Activated CD8-positive, alpha-beta memory T cell treated with anti-CD3 and anti-CD28 coated beads for 4 hours (primary cell): ENCODE data around the gene STOML1.

Experiments
- DNase-seq, 2 donors: peaks; one replicate each; pipeline ENCODE4 v3.0.0-alpha.2; 2020; ENCODE audit warnings: low read depth in 2 of 2

STOML1 gene

DNA sequence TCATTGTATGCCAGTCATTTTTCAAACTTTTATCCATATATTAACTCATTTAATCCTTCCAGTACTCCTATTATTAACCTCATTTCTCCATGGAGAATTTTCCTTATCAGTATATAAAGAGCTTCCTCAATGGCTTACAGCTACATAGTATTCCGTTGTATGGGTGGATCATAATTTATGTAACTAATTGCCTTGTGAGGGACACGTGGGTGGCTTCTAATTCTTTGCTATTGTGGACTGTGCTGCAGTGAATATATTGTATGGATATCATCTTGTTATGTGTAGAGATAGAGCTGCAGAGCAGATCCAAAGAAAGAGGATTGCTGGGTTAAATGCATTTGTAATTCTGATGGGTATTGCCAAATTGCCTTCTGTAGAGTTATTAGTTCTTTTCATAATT, 27.6 kb upstream of the STOML1 start:
- no peak for DNase-seq

DNA sequence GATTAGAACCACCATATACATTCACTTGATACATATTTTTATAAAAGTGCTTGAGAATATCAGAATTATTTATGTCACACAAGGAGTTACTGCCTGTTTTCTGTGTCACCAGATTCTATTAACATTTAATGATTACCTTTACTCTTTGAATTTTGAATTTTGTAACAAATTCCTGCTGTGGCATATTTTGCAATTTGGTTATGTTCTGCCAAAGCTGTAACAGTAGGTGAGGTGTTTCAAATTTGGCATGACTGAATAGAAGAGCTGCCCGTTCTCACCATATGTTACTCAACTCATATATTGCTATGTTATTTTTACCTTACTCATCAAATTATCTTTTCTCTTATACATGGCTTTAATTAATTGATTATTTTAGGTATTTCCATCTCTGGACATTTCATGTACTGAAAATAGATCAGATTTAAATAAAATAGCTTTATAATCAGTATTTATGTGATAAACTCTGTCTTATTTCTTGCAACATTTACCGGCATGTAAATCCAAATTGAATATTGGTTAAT, 21.3 kb upstream of the STOML1 start:
- DNase-seq: no peak

DNA sequence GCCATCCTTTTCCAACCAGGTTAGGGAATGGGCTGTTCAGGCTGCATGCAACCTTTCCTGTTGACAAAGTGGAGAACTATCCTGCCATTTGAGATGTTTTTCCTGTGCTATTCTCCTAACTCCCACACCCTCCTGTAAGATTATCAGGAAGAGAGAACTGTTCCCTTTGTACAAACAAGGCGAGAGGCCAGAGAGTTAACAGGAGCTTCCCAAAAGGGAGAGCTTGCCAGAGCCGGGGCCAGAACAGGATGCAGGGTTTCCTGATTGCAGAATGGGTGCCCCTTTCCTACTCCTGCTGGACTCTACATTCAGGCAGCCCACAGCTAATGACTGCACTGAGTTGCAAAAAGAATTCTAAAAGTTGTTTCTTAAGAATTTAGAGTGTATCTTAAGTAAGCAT, 19.5 kb upstream of the STOML1 start:
- no peak for DNase-seq

DNA sequence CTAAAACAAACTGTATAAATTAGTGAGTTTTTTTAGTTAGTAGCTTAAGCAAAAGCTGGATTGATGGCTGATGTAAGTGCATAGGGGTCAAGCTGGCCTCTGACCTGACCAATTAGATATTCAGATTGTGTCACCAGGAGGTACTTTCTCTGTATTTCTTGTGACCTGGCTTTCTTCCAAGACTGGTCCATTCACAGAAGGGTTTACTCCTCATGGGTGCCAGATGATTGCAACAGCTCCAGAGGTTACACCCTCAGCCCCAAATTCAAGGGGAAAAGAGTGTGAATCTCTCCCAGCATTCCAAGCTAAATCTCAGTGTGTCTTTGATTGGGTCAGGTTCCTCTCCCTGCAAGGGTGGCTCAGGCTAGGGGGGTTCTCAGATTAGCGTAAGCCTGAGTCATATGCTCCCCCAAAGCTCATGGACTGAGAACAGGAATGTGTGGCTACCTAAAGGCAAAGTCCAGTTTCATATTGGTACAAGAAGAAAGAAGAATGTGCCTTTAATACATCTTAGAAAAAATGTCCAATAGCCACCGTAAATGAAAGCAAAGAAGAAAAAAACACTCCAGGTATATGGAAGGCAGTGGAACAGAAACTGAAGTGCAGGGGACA, 18.9 kb upstream of the STOML1 start:
- no peak for DNase-seq

DNA sequence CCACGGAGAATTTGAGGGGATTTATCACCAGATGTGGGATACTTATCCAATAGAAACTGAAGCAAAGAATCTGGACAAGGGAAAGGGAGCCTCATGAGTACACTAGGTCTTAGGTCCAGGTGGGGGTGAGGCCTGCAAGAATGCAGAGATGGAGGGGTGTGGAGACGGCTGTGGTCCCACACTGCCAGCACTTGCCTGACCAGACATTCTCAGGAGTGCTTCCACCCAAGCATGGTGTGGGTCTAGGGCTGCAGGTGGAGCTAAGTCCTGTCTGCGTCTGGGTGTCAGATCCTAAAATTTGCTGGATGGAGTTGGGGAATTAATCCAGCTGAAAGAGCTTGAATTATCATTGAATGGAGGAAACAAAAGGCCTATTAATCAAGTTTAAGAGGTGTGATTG, 16.8 kb upstream of the STOML1 start:
- no peak for DNase-seq

DNA sequence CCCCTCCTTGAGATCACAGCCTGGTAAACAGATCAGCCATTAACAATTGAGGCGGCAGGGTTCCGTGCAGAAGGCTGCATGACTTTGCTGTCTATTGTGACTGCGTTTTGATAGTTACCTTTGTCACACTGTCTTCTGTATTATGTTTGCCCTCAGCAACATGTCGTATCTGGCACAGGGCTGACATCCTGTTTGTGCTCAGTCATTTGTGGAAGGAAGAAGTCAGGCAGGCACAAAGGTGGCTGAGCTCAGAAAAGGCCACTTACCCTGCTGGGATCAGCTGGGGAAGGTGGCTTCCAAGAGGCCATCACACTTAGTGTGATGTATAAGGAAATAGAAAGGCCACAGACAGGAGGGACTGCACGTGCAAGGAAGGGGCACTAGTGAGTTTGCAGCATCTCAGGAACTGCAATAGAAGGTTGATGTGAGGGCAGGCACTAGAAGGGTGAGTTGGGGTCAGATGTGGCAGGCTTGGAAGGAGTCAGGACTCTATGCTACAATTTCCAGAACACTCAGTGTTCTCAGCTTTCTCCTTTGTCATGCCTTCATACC, 15.8 kb upstream of the STOML1 start:
- DNase-seq: no peak

DNA sequence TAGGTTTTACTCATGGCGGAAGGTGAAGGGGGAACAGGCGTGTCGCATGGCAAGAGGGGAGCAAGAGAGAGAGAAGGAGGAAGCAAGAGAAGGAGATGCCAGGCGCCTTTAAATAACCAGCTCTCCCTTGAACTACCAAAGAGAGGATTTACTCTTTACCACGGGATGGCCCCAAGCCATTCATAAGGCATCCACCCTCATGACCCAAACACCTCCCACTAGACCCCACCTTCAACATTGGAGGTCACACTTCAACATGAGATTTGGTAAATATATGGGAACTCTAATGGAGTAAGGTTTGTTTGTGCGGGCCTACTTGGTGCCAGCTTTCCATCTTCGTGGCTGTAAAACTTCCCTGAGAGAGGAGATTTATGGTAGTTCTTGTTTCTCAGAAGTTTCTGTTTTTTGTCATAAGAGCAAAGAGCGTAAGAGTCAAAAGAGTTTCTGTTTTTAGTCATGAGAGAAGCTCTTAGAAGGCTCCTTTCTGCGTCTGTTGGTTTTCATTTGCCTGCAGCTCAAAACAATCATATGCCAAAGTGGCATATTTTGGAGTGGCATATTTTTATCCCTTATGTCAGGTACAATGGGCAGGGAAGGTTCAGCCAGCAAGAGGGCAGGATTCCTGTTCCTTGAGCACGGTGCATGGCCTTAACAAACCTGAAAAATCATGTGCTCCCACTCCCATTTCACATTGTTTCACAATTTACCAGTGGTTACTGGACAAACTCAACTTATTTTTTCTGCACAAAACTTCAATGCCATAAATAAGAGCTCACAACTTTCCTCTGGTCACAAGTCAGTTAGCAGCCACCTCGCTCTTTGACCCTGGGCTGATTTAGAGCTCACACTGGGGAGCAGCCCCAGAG, 14.9 kb upstream of the STOML1 start:
- no peak for DNase-seq

DNA sequence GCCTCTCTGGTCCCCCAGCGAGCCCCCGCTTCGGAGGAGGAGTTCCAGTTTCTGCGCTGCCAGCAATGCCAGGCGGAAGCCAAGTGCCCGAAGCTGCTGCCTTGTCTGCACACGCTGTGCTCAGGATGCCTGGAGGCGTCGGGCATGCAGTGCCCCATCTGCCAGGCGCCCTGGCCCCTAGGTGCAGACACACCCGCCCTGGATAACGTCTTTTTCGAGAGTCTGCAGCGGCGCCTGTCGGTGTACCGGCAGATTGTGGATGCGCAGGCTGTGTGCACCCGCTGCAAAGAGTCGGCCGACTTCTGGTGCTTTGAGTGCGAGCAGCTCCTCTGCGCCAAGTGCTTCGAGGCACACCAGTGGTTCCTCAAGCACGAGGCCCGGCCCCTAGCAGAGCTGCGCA, 5.9 kb upstream of the STOML1 start:
- no peak for DNase-seq

DNA sequence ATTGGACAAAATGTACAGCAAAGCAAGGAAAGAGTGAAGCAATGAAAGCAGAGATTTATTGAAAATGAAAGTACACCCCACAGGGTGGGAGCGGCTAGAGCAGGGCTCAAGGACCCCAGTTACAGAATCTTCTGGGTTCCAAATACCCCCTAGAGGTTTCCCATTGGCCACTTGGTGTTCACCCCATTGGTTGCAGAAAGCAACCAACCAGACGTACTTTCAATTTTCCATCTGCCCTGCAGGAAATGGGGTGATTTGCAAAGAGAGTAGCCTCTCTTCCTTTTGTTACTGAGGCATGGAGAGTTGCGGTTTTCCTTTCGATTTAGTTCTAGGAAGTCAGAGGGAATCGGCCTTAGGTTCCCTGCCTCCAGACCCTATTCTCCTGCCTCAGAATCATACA, 4.8 kb upstream of the STOML1 start:
- DNase-seq: no peak

DNA sequence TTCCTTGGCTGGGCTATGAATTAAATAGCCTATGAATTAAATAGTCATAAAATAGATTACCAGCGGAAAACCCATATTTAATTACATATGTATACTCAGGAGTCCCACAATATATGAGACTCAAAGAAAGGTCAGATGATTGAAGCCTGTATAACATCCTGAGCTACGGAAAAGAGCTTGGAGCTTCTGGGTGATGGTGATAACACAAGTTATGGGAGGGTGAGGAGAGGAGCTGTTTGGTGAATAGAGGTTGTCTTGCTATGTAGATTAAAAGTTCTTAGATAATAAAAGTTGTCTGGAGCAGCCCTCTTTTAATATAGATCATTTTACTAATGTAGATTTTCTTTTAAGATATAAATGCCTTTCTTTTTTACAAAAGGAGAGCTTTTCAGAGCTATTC, 4.2 kb upstream of the STOML1 start:
- no peak for DNase-seq

DNA sequence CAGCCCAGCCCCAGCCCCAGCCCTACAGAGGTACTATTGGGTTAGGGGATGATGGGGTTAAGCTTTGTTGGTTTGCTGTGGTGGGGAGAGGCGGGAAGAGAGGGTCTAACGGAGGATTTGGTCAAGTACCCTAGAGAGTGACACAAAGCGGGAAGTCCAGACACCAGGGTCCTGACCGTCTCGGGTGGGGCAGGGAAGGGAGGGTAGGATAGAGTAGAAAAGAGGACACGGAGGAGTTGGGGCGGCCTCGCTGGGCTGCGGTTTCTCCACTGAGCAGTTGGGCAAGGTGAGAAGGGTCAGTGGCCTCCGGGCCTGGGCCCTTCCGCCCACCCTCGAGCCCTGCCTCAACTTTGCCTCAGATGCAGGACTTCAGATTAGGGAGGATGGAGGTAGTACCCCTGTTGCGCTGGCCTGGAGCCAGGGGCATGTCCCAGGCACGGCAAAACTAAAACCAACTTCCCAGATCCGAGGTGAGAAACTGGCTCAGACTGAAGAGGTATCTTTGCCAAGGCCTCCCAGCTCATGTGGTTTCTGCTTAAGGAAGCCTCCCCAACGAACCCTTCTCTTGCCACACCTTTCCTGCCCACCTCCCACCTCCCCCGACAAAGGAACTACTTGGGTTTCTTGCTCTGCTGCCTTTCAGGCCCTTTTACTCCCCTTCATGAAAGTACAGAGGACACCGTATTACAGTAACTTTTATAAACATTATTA, 3.0 kb upstream of the STOML1 start:
- DNase-seq: no peak

DNA sequence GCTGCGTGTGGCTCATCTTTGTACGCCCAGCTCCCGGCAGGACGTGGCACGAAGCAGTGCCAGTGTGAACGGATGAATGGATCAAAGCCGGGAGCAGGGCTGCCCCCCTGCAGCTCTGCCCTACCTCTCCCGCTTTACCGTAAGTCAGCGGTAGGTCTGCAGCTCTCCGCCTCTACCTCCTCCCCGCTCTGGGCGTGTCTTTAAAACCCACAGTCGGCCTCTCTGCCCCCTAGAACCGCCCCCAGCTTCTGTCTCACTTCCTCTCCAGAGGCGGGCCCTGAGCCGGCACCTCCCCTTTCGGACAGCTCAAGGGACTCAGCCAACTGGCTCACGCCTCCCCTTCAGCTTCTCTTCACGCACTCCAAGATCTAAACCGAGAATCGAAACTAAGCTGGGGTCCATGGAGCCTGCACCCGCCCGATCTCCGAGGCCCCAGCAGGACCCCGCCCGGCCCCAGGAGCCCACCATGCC, 2.4 kb upstream of the STOML1 start, which contains the start of gene PML:
PML (plus strand) TSS at position 304 of the 471 bp plus-strand sequence; CDS start at position 401, 97 bp downstream.
- peak; percentile 85 to 90 for DNase-seq

DNA sequence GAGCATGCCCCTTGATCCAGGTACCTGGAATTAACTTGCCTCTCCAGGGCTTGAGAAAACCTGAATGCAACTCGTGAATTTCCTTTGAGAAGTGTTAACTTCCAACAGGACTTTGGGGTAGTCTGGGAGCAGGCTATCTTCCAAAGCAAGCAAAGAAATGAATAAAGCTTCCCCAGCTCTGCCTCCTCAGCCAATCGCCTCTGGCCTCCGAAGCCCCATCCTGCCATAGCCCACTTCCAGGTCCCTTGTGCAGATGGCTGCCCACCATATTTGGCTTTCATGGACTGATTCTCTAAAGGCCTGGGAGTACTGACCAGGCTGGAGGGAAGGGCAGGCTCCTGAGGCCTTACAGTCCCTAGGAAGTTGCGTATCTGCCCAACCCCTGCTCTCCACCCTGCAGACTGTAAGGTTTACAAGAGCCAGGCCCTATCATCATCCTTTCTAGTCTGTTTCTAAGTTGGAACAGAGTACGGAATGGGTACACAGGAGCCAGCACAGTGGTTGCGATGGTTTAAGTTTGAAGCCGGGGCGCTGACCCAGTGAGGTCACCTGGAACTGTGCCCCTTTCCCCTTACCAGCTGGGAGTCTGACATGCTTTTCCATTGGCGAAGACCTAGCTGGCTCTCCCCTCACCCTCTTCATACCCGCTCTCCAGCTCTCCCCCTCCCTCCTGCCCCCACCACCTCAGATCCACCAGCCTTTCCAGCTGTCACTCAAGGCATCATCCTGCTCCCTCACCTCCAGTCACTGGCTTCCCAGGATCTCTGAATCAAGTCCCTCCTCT, 1.3 kb upstream of the STOML1 start:
- no peak for DNase-seq

DNA sequence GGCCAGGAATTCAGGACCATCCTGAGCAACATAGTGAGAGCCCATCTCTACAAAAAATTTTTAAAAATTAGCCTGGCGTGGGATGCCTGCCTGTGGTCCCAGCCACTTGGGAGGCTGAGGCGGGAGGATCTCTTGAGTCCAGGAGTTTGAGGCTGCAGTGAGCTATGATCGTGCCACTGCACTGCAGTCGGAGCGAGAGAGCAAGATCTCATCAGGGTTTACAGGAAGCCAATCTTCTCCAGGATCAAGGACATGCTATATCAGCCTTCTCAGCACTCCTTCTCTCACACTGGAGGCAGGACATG, 451 bp upstream of the STOML1 start:
- DNase-seq: no peak

DNA sequence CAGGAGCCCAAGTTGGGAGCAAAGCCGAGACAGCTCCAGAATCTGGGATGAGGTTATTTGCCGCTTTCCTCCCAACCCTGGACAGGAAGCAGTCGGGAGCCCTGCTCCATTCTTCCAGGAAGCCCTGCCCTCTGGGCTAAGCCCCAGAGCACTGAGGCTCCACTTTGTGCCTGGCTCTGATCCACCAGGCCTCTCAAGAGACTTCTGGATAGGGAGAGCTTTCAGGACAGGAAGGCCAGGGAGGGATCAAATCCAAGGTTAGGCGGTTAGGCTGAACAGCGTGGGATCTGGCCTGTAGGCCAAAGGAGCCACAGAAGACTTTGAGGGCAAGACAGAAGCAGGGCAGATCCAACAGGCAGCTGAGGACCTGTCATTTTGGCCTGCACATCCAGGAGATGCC, 835 bp downstream of the STOML1 start:
- DNase-seq: no peak

DNA sequence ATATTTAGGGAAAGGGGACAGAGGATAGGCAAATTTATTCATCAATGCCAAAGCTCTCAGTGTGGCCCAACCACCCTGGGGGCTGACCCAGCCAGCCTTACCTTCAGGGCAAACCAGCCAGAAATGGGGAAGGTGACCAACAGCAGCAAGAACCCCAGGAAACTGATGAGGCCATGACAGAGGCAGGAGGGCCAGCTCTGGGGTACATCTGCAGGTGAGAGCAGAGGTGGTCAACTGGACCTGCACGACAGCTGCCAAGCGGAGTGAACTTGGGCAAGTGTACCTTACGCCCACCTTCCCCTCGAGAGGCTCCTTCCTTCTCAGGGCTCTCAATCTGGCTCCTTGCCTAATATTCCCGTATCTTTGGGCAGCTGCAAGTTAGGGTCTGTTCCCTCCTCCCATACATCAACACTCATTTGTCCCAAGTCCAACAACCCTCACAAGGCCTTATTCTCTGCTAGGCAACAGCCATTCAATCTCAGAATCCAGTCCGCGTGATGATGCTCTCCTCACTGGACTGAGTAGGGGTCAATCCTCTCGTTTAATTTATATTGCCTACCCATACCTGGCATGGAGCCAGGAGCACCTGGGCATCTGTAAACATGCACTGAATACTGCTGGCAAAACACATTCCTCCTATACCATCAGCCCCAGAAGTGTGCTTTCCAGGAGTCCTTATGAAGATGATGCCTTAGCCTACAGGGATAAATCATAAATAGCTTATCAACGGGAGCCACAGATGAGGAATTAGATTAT, 1.7 kb downstream of the STOML1 start:
- no peak for DNase-seq

DNA sequence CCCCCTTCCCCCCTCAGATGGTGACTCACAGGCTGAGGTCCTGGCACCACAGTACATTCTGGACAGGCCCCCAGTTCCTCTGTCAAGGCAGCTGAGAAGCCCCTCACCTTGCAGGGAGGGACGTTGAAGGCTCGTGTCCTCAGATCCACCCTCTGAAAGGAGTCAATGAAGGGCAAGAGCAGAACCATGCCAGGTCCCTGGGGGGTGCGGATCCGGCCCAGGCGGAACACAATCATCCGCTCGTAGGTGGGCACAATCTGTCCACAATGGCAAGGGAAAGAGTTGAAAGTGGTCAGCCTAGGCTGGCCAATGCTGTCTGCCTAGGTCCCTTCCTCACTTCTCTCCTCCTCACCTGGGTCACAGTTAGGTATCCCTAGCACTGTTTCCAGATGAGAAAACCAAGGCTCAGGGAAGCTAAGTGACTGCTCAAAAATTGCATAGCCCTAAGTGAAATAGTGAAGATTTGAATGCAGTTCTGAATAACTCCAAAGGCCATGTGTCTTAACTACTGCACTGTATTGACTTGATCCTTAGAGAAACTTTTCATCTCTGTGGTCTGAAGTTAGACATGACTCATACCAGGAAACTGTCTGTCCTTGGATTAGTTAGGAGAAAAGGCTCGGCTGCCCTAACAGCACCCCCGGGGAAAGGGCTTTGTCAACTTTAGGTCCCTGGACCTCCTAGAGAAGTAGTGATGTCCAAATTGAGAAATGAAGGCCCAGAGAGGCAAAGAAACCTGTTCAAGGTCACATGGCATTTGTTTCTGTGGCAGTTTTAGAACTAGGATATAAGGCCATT, 2.9 kb downstream of the STOML1 start:
- no peak for DNase-seq

DNA sequence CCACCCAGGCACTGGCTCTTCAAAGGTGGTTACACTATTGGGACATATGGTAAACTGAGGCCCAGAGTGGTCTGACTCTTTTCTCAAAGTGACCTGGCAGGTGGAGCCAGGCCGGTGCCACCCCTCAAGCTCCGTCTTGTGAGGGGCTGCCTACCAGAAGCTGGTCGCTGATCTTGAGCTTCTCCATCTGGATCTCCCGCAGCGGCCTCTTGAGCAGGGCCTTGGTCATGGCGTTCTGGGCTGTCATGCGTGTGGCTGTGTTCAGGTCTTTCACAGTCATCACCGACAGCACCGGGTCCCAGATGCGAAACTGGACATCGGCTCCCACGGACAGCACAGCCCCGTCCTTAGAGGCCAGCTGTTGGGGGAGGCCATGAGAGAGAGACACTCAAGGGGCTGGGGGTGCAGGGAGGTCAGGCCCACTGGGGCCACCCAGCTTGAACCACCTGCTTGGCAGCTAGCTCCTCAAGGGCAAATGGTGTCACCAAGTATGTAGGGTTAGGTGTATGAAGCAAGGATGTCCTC, 3.6 kb downstream of the STOML1 start:
- DNase-seq: no peak

DNA sequence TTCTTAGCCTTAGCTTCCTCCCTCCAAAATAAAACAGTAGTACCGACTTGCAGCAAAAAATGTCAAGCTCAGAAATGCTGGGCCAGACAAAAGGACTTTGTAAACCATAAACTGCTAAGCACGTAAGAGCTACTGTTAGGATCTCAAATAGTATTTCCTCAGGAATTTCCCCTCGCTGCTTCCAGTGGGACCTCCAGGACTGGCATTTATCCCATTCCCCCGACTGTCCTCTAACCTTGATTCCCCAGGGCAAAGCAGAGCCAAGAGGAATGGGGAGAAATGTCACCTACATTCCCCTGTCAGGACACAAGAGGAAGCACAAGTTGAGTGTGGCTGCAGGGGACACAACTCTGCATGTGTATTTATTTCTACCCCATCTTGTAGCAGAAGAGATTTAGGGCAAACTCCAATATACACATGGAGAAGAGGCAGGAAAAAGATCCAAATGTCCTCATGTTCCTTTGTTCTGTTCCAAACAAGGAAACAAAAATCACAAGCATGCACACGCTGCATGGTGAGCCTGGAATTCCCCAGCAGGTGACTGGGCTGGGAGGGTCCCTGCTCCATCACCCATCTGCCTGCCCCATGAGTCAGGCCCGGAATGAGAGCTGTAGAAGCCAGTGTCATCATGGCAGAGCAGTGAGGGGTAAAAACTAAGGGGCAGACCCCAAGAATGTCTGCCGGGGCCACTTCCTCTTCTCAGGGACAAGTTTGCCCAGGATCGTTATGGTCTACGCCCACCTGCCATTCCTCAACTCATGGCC, 4.2 kb downstream of the STOML1 start:
- no peak for DNase-seq
